Right forelimb (tissue), 1 donor: ENCODE data around the gene TCHP.

Source experiments
- DNase-seq: peaks from one replicate; pipeline ENCODE4 v3.0.0-alpha.2; 2018

The TCHP gene

DNA sequence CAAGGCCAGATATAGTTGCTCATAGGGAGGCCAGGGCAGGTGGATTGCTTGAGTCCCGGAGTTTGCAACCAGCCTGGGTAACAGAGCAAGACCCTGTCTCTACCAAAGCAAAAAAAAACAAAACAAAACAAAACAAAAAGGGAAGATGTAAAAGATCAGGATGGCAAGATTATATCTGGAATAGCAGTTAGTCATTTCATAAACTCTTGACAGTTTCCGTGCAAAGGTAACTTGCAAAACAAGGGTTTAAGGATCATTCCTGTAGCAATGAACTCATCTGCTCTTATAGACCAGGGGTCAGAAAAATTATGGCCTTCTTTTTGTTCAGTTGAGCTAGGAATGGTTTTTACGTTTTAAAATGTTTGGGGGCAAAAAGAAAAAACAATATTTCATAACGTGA lies 66.5 kb downstream of the TCHP start:
- DNase-seq: no peak

GRCh38 chr12:109967383-109968031 lies 67.4 kb downstream of the TCHP start:
- DNase-seq: no peak
